ENCODE results near the gene KYAT1.

DNA sequence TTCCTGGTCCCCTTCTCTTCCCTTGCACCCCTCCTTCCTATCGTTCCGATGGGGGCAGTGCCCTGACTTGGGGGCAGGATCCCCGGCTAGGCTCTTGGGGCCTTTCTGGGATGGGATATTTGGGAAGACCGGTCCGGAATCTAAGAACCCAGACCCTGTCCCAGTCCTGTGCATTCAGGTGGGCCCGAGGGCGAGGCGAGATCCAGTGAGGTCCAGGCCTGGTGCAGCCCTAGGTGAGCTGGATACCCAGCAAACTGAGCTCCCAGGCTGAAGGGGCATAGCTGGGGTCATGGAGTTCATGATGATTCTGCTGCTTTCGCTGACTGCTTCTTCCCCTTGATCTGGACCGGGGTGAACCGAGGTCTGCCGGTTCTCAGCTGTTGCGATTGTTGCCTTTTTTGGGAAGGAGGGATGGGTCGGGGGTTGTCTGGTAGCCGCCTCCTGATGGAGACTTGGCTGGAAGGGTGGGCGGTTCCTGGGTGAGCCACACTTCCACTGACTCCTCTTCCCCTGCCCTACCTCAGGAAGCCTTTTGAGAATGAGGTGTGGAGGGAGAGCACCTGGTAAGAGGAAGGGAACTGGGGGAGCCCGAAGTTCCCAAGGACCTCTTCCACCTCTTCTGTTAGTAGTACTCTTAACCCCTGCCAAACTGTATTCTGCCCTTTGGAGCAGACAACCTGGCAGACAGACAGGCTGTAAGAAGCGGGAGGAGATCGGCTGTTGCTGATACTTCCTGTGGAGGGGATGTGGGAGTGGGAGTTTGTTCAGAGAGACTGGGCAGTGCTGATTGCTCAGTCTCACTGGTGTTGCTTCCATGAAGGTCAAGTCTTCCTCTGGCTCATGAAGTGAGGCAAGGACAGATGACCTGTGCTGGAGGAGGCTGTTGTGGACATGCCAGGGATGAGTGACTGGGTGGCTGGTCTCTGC, 1.2 kb upstream of the KYAT1 start:
- TF ChIP-seq POLR2A (IDR thresholded peaks at IDR 0.05) = no peak
- TF ChIP-seq, protein P1, sequence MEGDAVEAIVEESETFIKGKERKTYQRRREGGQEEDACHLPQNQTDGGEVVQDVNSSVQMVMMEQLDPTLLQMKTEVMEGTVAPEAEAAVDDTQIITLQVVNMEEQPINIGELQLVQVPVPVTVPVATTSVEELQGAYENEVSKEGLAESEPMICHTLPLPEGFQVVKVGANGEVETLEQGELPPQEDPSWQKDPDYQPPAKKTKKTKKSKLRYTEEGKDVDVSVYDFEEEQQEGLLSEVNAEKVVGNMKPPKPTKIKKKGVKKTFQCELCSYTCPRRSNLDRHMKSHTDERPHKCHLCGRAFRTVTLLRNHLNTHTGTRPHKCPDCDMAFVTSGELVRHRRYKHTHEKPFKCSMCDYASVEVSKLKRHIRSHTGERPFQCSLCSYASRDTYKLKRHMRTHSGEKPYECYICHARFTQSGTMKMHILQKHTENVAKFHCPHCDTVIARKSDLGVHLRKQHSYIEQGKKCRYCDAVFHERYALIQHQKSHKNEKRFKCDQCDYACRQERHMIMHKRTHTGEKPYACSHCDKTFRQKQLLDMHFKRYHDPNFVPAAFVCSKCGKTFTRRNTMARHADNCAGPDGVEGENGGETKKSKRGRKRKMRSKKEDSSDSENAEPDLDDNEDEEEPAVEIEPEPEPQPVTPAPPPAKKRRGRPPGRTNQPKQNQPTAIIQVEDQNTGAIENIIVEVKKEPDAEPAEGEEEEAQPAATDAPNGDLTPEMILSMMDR (IDR thresholded peaks at IDR 0.05 in 8 of 11, conservative IDR thresholded peaks at IDR 0.05 in 3 of 11) = no peak
- TF ChIP-seq POLR2AphosphoS5 (IDR thresholded peaks at IDR 0.05) = no peak

All from spleen (tissue), 7 donors.